Chondrocyte (in vitro differentiated cells): ENCODE results near the gene L1TD1. TPM values are rescaled to one million over a fixed set of nuclear protein-coding genes. Genes with fewer than 3 reads are reported as not detected.

ENCODE experiments used
- DNase-seq: peaks from one replicate; pipeline ENCODE4 v3.0.0; 2021; ENCODE audit warnings: mixed read lengths, low spot score
- H3K27ac Mint-ChIP-seq: one replicate; pipeline ENCODE4 v1.8.0; 2021; ENCODE audit warnings: mild to moderate bottlenecking, moderate library complexity, mixed read lengths; ENCODE audit not compliant: unreplicated experiment
- H3K27me3 Mint-ChIP-seq: 2 replicates; pipeline ENCODE4 v1.8.0; 2021; ENCODE audit warnings: low read depth, mixed read lengths
- H3K36me3 Mint-ChIP-seq: 2 replicates; pipeline ENCODE4 v1.8.0; 2021; ENCODE audit warnings: low read depth, mixed read lengths
- H3K4me1 Mint-ChIP-seq: 2 replicates; pipeline ENCODE4 v1.8.0; 2021; ENCODE audit warnings: low read depth, mild to moderate bottlenecking, mixed read lengths
- H3K4me3 Mint-ChIP-seq: one replicate; pipeline ENCODE4 v1.8.0; 2021; ENCODE audit warnings: mild to moderate bottlenecking, moderate library complexity, mixed read lengths; ENCODE audit not compliant: unreplicated experiment
- H3K9me3 Mint-ChIP-seq: 2 replicates; pipeline ENCODE4 v1.8.0; 2021; ENCODE audit warnings: low read depth, mixed read lengths
- total RNA-seq: library from RNA; stranded (reverse); gene quantifications from 3 replicates; pipeline ENCODE4 v1.2.1, GENCODE V29; 2021
- TF ChIP-seq, protein P1 (sequence below): fragments of 200-600 bp; sonication (generic); IDR thresholded peaks from 2 replicates; pipeline ENCODE4 v1.5.0; 2021; ENCODE audit warnings: antibody characterized with exemption, mild to moderate bottlenecking, moderate library complexity

L1TD1 gene
- total RNA-seq, 1 donor from 2014 or later: 0.12 TPM

DNA sequence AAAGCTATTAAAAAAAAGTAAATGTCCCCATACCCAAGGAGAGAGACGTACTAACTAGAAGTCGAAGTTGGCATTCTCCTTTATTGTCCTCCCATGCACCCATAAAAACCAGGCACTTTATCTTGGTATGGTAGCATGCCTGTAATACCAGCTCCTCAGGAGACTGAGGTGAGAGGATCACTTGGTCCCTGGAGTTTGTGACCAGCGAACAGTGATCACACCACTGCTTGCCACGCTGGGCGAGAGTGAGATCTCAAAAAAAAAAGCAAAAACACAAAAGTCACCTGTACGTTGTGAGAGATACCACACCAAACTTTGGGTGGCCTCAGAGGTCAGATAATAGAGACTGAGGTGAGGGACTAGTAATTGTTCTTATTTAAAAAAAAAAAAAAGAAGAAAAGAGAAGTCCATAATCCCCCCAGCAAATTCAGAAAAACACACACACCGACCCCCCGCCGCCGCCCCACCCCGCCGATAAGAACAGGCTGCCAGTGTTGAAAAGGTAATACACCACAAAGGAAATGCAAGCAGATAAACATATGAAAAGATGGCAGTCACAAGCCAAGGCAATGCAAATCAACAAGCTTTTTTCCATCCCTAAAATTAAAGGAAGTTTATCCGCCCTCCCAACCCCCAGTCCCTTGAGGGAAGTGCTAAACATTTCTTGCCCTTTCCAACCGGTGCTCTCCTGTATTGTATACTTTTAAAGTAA, 3.6 kb downstream of the L1TD1 start:
- TF ChIP-seq, protein P1, sequence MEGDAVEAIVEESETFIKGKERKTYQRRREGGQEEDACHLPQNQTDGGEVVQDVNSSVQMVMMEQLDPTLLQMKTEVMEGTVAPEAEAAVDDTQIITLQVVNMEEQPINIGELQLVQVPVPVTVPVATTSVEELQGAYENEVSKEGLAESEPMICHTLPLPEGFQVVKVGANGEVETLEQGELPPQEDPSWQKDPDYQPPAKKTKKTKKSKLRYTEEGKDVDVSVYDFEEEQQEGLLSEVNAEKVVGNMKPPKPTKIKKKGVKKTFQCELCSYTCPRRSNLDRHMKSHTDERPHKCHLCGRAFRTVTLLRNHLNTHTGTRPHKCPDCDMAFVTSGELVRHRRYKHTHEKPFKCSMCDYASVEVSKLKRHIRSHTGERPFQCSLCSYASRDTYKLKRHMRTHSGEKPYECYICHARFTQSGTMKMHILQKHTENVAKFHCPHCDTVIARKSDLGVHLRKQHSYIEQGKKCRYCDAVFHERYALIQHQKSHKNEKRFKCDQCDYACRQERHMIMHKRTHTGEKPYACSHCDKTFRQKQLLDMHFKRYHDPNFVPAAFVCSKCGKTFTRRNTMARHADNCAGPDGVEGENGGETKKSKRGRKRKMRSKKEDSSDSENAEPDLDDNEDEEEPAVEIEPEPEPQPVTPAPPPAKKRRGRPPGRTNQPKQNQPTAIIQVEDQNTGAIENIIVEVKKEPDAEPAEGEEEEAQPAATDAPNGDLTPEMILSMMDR: no peak
- peaks cover 4% of the 10 kb centered on the region for H3K9me3 Mint-ChIP-seq
- H3K4me3 Mint-ChIP-seq: no peak overlapping the region
- H3K27me3 Mint-ChIP-seq: peaks cover 14% of the 10 kb centered on the region
- no peak overlapping the region for H3K27ac Mint-ChIP-seq
- H3K4me1 Mint-ChIP-seq: peaks cover 10% of the 10 kb centered on the region
- no peak for DNase-seq
- H3K36me3 Mint-ChIP-seq: peaks cover 3% of the 10 kb centered on the region

DNA sequence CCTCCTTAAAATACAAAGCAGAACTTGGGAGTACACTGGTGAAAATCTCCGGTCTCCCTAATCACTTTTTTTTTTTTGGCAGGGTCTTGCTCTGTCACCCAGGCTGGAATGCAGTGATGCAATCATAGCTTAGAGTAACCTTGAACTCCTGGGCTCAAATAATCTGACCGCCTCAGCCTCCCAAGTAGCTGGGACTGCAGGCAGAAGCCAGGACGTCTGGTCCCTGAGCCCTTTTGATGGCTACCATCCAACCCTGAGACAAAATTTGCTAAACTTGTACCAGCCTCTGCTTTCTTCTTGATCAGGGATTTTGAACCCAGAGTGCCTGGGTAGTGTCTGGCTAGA, 4.1 kb downstream of the L1TD1 start:
- H3K27ac Mint-ChIP-seq: no peak overlapping the region
- H3K36me3 Mint-ChIP-seq: peaks cover 3% of the 10 kb centered on the region
- peaks cover 4% of the 10 kb centered on the region for H3K9me3 Mint-ChIP-seq
- DNase-seq: no peak
- peaks cover 10% of the 10 kb centered on the region for H3K4me1 Mint-ChIP-seq
- no peak overlapping the region for H3K4me3 Mint-ChIP-seq
- TF ChIP-seq, protein P1: no peak
- H3K27me3 Mint-ChIP-seq: peaks cover 14% of the 10 kb centered on the region

DNA sequence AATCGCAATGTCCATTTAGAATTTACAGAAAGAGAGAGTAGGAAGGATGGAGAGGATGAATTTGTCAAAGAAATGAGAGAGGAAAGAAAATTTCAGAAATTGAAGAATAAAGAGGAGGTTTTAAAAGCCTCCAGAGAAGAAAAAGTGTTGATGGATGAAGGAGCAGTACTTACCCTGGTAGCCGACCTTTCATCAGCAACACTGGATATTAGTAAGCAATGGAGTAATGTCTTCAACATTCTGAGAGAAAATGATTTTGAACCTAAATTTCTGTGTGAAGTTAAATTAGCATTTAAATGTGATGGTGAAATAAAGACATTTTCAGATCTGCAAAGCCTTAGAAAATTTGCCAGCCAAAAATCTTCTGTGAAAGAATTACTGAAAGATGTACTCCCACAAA, 12.5 kb downstream of the L1TD1 start:
- TF ChIP-seq, protein P1: no peak
- Mint-ChIP-seq H3K4me1 (peaks cover 7% of the 10 kb centered on the region), H3K9me3 (peaks cover 31% of the 10 kb centered on the region), H3K27me3 (no peaks in the 10 kb centered on the region), H3K36me3 (peaks cover 19% of the 10 kb centered on the region), H3K4me3 (no peak overlapping the region), H3K27ac (no peak overlapping the region)
- DNase-seq: no peak

DNA sequence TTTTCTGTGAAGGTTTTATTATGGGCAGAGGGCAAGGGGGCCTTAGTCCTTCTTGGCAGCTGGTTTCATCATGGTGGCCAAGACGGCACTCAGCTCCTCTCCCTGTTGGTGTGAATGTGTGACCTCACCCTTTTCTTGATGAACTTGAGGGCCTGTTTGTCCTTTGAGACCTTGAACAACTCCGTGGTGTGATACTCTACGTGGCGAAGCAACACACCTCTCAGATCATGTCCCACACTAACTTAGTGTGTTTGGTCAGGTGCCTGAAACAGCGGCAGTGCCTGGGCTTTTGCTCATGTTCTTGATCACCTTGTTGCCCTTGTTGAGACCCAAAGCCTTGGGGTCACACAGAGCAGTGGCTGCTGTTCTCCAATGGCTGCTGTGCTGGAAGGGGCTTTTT, 13.4 kb downstream of the L1TD1 start:
- TF ChIP-seq, protein P1: no peak
- Mint-ChIP-seq H3K4me1 (peaks cover 7% of the 10 kb centered on the region), H3K27me3 (no peaks in the 10 kb centered on the region), H3K4me3 (no peak overlapping the region), H3K9me3 (peaks cover 31% of the 10 kb centered on the region), H3K27ac (no peak overlapping the region), H3K36me3 (peaks cover 19% of the 10 kb centered on the region)
- DNase-seq: no peak

DNA sequence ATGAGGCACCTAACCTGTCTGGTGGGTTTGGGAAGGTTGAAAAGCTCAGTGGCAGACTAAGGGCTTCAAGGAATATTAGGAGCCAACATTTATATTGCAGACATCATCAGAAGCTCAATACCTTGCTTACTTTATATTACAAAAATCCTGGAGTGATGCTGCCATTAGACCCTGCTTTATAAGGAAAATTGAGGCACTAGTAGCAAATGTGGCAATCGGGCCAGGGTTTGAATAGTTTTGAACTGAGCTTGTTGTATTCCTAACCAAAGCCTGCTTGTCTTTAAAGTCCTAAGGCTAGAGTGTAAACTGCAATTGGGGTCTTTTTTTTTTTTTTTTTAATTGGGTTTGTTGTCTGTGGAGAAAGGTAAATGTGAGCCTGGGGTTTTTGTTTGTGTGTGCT, 14.3 kb downstream of the L1TD1 start:
- H3K9me3 Mint-ChIP-seq: peaks cover 31% of the 10 kb centered on the region
- H3K27ac Mint-ChIP-seq: no peak overlapping the region
- TF ChIP-seq, protein P1: no peak
- H3K4me1 Mint-ChIP-seq: peaks cover 7% of the 10 kb centered on the region
- H3K36me3 Mint-ChIP-seq: peaks cover 19% of the 10 kb centered on the region
- H3K4me3 Mint-ChIP-seq: no peak overlapping the region
- no peak for DNase-seq
- H3K27me3 Mint-ChIP-seq: no peaks in the 10 kb centered on the region
